OCI-LY7 (cell line): ENCODE data around the gene GATAD2B.

Experiments used
- EZH2phosphoT487 ChIP-seq: fragments of 200-600 bp; sonication (generic); IDR thresholded peaks from 2 replicates; pipeline ENCODE4 v1.6.1; 2018; ENCODE audit warnings: low read depth, borderline replicate concordance, mild to moderate bottlenecking, mixed run types, antibody characterized with exemption, low read length, moderate library complexity, mixed read lengths
- TF ChIP-seq, protein P1 (sequence below): fragments of 200-600 bp; sonication (generic); conservative IDR thresholded peaks from 2 replicates; pipeline ENCODE4 v1.5.1; 2014; ENCODE audit warnings: mild to moderate bottlenecking, antibody characterized with exemption, low read length, moderate library complexity, mixed read lengths

DNA sequence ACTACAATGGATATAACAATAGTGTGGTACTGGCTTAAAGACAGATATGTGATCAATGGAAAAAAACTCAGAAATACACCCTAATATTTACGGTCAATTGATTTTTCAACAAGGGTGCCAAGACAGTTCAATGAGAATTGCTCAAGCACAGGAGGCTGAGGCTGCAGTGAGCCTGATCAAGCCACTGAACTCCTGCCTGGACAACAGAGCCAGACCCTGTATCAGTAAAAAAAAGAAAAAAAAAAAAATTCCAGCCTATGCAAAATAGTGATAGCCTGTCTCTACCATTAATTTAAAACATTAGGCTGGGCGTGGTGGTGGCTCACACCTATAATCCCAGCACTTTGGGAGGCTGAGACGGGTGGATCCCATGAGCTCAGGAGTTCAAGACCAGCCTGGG, 77.6 kb downstream of the GATAD2B start:
- TF ChIP-seq, protein P1, sequence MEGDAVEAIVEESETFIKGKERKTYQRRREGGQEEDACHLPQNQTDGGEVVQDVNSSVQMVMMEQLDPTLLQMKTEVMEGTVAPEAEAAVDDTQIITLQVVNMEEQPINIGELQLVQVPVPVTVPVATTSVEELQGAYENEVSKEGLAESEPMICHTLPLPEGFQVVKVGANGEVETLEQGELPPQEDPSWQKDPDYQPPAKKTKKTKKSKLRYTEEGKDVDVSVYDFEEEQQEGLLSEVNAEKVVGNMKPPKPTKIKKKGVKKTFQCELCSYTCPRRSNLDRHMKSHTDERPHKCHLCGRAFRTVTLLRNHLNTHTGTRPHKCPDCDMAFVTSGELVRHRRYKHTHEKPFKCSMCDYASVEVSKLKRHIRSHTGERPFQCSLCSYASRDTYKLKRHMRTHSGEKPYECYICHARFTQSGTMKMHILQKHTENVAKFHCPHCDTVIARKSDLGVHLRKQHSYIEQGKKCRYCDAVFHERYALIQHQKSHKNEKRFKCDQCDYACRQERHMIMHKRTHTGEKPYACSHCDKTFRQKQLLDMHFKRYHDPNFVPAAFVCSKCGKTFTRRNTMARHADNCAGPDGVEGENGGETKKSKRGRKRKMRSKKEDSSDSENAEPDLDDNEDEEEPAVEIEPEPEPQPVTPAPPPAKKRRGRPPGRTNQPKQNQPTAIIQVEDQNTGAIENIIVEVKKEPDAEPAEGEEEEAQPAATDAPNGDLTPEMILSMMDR = no peak
- TF ChIP-seq EZH2phosphoT487 = no peak
